Uterus (tissue), 4 donors: ENCODE results near the gene CACNG6. TPM values are rescaled to one million over a fixed set of nuclear protein-coding genes. Genes with fewer than 3 reads are reported as not detected.

Experiments used
- DNase-seq, 2 donors: peaks; one replicate each; pipeline ENCODE4 v3.0.0-alpha.2; 2019 to 2020
- H3K27ac ChIP-seq, 2 donors: fragments of 200-600 bp; sonication (generic); 1 replicate in 1 of 2; 2 replicates in 1 of 2; pipeline ENCODE4 v1.5.1; 2016 to 2018
- H3K27me3 ChIP-seq, 2 donors: fragments of 200-600 bp; sonication (generic); one replicate each; pipeline ENCODE4 v1.5.1; 2018 to 2019; ENCODE audit warnings: control low read depth in 1 of 2
- H3K36me3 ChIP-seq, 2 donors: fragments of 200-600 bp; sonication (generic); one replicate each; pipeline ENCODE4 v1.5.1; 2019; ENCODE audit warnings: control low read depth in 1 of 2
- H3K4me1 ChIP-seq, 2 donors: fragments of 200-600 bp; sonication (generic); one replicate each; pipeline ENCODE4 v1.5.1; 2018 to 2019; ENCODE audit warnings: control low read depth in 1 of 2
- H3K4me3 ChIP-seq, 2 donors: fragments of 200-600 bp; sonication (generic); 1 replicate in 1 of 2; 2 replicates in 1 of 2; pipeline ENCODE4 v1.5.1; 2018 to 2019; ENCODE audit warnings: mild to moderate bottlenecking in 1 of 2
- H3K9me3 ChIP-seq, 2 donors: fragments of 200-600 bp; sonication (generic); one replicate each; pipeline ENCODE4 v1.5.1; 2019; ENCODE audit warnings: control low read depth in 1 of 2
- CTCF ChIP-seq, 4 experiments: fragments of 200-600 bp in 2 of 4; fragments of 450-650 bp in 2 of 4; sonication (generic) in 2 of 4; IDR thresholded peaks; one replicate each; pipeline ENCODE4 v1.5.1; 2016 to 2019; ENCODE audit warnings: antibody characterized with exemption in 4 of 4, mild to moderate bottlenecking in 2 of 4, moderate library complexity in 1 of 4
- POLR2A ChIP-seq, 2 donors: fragments of 450-650 bp; IDR thresholded peaks; one replicate each; pipeline ENCODE4 v1.6.1; 2016; ENCODE audit warnings: antibody characterized with exemption in 2 of 2, mild to moderate bottlenecking in 1 of 2, moderate library complexity in 1 of 2
- intact Hi-C: fragments of 100-400 bp; cut with DNase I; formaldehyde crosslinking; loops from one replicate; pipeline ENCODE4 v1.15.1; 2023; ENCODE audit warnings: low total_unique reads
- total RNA-seq, 4 donors: library from RNA; depleted of rRNA in 3 of 4; stranded (reverse); fragments of >200 nt in 3 of 4; gene quantifications; one replicate each; pipeline versions ENCODE4 v1.1.0 to v1.2.4, GENCODE V29; 2014 to 2023
- donor health status: DM: yes; HTN: yes; CAD: no.

The CACNG6 gene
- total RNA-seq, 4 donors from 2014 or later: 0.55 to 1.7 TPM; not detected in 2

- no peak for DNase-seq
- TF ChIP-seq POLR2A (IDR thresholded peaks at IDR 0.05) (no peak), CTCF (IDR thresholded peaks at IDR 0.05) (no peak)
- Histone ChIP-seq H3K4me3 (no peak overlapping the region), H3K4me1 (no peaks in the 10 kb centered on the region), H3K27me3 (peaks cover 9 to 11% of the 10 kb centered on the region in 2 donors), H3K36me3 (no peaks in the 10 kb centered on the region), H3K9me3 (no peaks in the 10 kb centered on the region), H3K27ac (no peak overlapping the region)
- intact Hi-C loops: no loop called here
Observed at GRCh38 chr19:53993448-53993847, 2.0 kb downstream of the CACNG6 start.

- no peak overlapping the region for H3K4me3 ChIP-seq
- peaks cover 9 to 11% of the 10 kb centered on the region in 2 donors for H3K27me3 ChIP-seq
Observed at GRCh38 chr19:53994811-53995210, 3.4 kb downstream of the CACNG6 start.

GRCh38 chr19:53998223-53998622 lies 6.8 kb downstream of the CACNG6 start:
- Histone ChIP-seq H3K27me3 (peaks cover 0 to 4% of the 10 kb centered on the region in 2 donors), H3K9me3 (no peaks in the 10 kb centered on the region), H3K4me3 (no peak overlapping the region), H3K36me3 (no peaks in the 10 kb centered on the region), H3K4me1 (no peaks in the 10 kb centered on the region), H3K27ac (no peak overlapping the region)
- DNase-seq: no peak
- TF ChIP-seq CTCF (IDR thresholded peaks at IDR 0.05): no peak
- TF ChIP-seq POLR2A (IDR thresholded peaks at IDR 0.05): no peak
- intact Hi-C loops: no loop called here

More at GRCh38 chr19:53994811-53995210, 3.4 kb downstream of the CACNG6 start:
- intact Hi-C loops: no loop called here
- H3K4me1 ChIP-seq: no peaks in the 10 kb centered on the region
- no peak for TF ChIP-seq CTCF (IDR thresholded peaks at IDR 0.05)
- no peak for TF ChIP-seq POLR2A (IDR thresholded peaks at IDR 0.05)
- no peaks in the 10 kb centered on the region for H3K36me3 ChIP-seq
- no peak overlapping the region for H3K27ac ChIP-seq
- no peaks in the 10 kb centered on the region for H3K9me3 ChIP-seq
- no peak for DNase-seq

GRCh38 chr19:53999694-54000093 lies 8.3 kb downstream of the CACNG6 start:
- Histone ChIP-seq H3K27ac (no peak overlapping the region), H3K9me3 (no peaks in the 10 kb centered on the region), H3K4me1 (no peaks in the 10 kb centered on the region), H3K4me3 (no peak overlapping the region), H3K36me3 (no peaks in the 10 kb centered on the region), H3K27me3 (peaks cover 0 to 4% of the 10 kb centered on the region in 2 donors)
- TF ChIP-seq POLR2A (IDR thresholded peaks at IDR 0.05): no peak
- intact Hi-C loops: no loop called here
- DNase-seq: no peak

GRCh38 chr19:54001496-54001895 lies 10.1 kb downstream of the CACNG6 start:
- DNase-seq: no peak
- Histone ChIP-seq H3K9me3 (no peaks in the 10 kb centered on the region), H3K36me3 (no peaks in the 10 kb centered on the region), H3K27ac (no peak overlapping the region), H3K4me1 (no peaks in the 10 kb centered on the region), H3K4me3 (no peak overlapping the region), H3K27me3 (peaks cover 0 to 4% of the 10 kb centered on the region in 2 donors)
- intact Hi-C loops: no loop called here
- TF ChIP-seq POLR2A (IDR thresholded peaks at IDR 0.05) (no peak), CTCF (IDR thresholded peaks at IDR 0.05) (no peak)
